K562 (cell line): ENCODE results near the gene TRIP6. TPM values are rescaled to one million over a fixed set of nuclear protein-coding genes. Genes with fewer than 3 reads are reported as not detected.

ENCODE experiments used
- ATF7 ChIP-seq: fragments of 450-650 bp; IDR thresholded peaks from 2 replicates; pipeline ENCODE4 v1.7.1; 2014; ENCODE audit warnings: mild to moderate bottlenecking, moderate library complexity
- CCNT2 ChIP-seq: IDR thresholded peaks from 2 replicates; pipeline ENCODE4 v1.6.1; 2011; ENCODE audit warnings: borderline replicate concordance, low read depth, mild to moderate bottlenecking, moderate library complexity, mixed read lengths, low read length; ENCODE audit not compliant: insufficient read length; ENCODE audit errors: extremely low read depth
- CREB1 ChIP-seq, 2 experiments: sonication (generic) in 1 of 2; formaldehyde crosslinking in 1 of 2; IDR thresholded peaks; 2 replicates each; pipeline versions ENCODE4 v1.6.1 to v1.8.0; 2012 to 2022; ENCODE audit warnings: inconsistent platforms in 1 of 2, mild to moderate bottlenecking in 1 of 2, missing genetic modification reagents in 1 of 2, moderate library complexity in 1 of 2
- CTCF ChIP-seq, 3 experiments: IDR thresholded peaks in 2 of 3; conservative IDR thresholded peaks in 1 of 3; 2 replicates each; pipeline ENCODE4 v1.5.1; 2011 to 2012; ENCODE audit warnings: low read length in 3 of 3, mild to moderate bottlenecking in 3 of 3, control low read depth in 2 of 3, improper control_type of control experiment in 1 of 3, inconsistent platforms in 1 of 3, low read depth in 1 of 3, mixed read lengths in 1 of 3, moderate library complexity in 1 of 3; ENCODE audit not compliant: insufficient read depth in 2 of 3
- HES1 ChIP-seq: fragments of 450-650 bp; IDR thresholded peaks from 2 replicates; pipeline ENCODE4 v1.6.1; 2016; ENCODE audit warnings: low read depth, mild to moderate bottlenecking, moderate library complexity
- HNRNPL ChIP-seq: fragments of 200-400 bp; formaldehyde crosslinking; IDR thresholded peaks from 2 replicates; pipeline ENCODE4 v1.6.1; 2017; ENCODE audit warnings: low read depth, mild to moderate bottlenecking, low read length
- LCOR ChIP-seq: sonication (generic); formaldehyde crosslinking; IDR thresholded peaks from 2 replicates; pipeline ENCODE4 v1.8.0; 2022; ENCODE audit warnings: mild to moderate bottlenecking, missing genetic modification reagents
- MAZ ChIP-seq, 2 experiments: fragments of 450-650 bp in 1 of 2; sonication (generic) in 1 of 2; formaldehyde crosslinking; IDR thresholded peaks in 1 of 2; conservative IDR thresholded peaks in 1 of 2; 2 replicates each; pipeline versions ENCODE4 v1.4.0 to v1.5.0; 2020; ENCODE audit warnings: mild to moderate bottlenecking in 1 of 2, missing genetic modification reagents in 1 of 2
- MCM7 ChIP-seq, 2 experiments: fragments of 450-650 bp; IDR thresholded peaks; 2 replicates each; pipeline ENCODE4 v1.6.1; 2016 to 2018
- RB1 ChIP-seq: fragments of 450-650 bp; IDR thresholded peaks from 2 replicates; pipeline ENCODE4 v1.6.1; 2017; ENCODE audit warnings: low read depth, mild to moderate bottlenecking
- RBM39 ChIP-seq: fragments of 200-400 bp; formaldehyde crosslinking; optimal IDR thresholded peaks from 2 replicates; pipeline ENCODE3; 2018; ENCODE audit warnings: low read depth, low read length
- STAT5A ChIP-seq: IDR thresholded peaks from 2 replicates; pipeline ENCODE4 v1.6.1; 2012; ENCODE audit warnings: low read length, inconsistent platforms, borderline replicate concordance
- XRCC4 ChIP-seq: IDR thresholded peaks from one replicate; pipeline ENCODE4 v1.6.1; 2011; ENCODE audit not compliant: insufficient read depth, insufficient read length; ENCODE audit errors: extremely low read depth
- ZBTB2 ChIP-seq: fragments of 450-650 bp; IDR thresholded peaks from 2 replicates; pipeline ENCODE4 v1.6.1; 2016; ENCODE audit warnings: antibody characterized with exemption
- ZC3H11A ChIP-seq: IDR thresholded peaks from 2 replicates; pipeline ENCODE4 v1.6.1; 2012; ENCODE audit warnings: low read depth, low read length, improper control_type of control experiment
- ZNF197 ChIP-seq: fragments of 200-800 bp; sonication (Bioruptor generic); IDR thresholded peaks from 2 replicates; pipeline ENCODE4 v1.6.1; 2016; ENCODE audit warnings: low read depth, missing genetic modification characterization, missing compliant biosample characterization
- ZNF24 ChIP-seq: fragments of 450-650 bp; IDR thresholded peaks from 2 replicates; pipeline ENCODE4 v1.6.1; 2016
- ZNF253 ChIP-seq: fragments of 250-450 bp; sonication (Bioruptor Pico); conservative IDR thresholded peaks from 2 replicates; pipeline ENCODE4 v1.6.1; 2021; ENCODE audit warnings: mild to moderate bottlenecking
- ZNF592 ChIP-seq: fragments of 450-650 bp; IDR thresholded peaks from 2 replicates; pipeline ENCODE4 v1.6.1; 2017; ENCODE audit warnings: antibody characterized with exemption, mild to moderate bottlenecking
- ZNF668 ChIP-seq: fragments of 250-450 bp; sonication (Bioruptor Pico); IDR thresholded peaks from 2 replicates; pipeline ENCODE4 v1.8.0; 2022; ENCODE audit warnings: mild to moderate bottlenecking, inconsistent platforms
- polyA plus RNA-seq, 8 experiments: library from polyadenylated mRNA; depleted of rRNA in 4 of 8; stranded (reverse) in 5 of 8; unstranded in 3 of 8; fragments of >200 nt; fragmentation: Nextera tagmentation in 2 of 8; fragmentation: Illumina TruSeq in 1 of 8; extraction: Ambion mirVana in 2 of 8; extraction: Trizol in 1 of 8; gene quantifications; 2 replicates each; pipeline versions ENCODE4 v1.2.1 to v1.2.3, GENCODE V29; 2011 to 2014; ENCODE audit warnings: inconsistent platforms in 1 of 8, missing spikeins in 1 of 8
- total RNA-seq, 7 experiments: library from RNA; depleted of rRNA in 6 of 7; stranded (reverse); fragments of >200 nt in 6 of 7; fragmentation: Illumina TruSeq in 2 of 7; extraction: Trizol in 2 of 7; gene quantifications; 2 replicates each; pipeline versions ENCODE4 v1.2.1 to v1.2.3, GENCODE V29; 2011 to 2021; ENCODE audit warnings: low replicate concordance in 1 of 7

Gene TRIP6
- total and polyA plus RNA-seq, 9 of the 15 experiments (the other 6 are each of a cell fraction or from before 2014, with no cell fraction given), result 5.9 to 141 (median 54.0) TPM

GRCh38 chr7:100837099-100837836 lies 29.9 kb upstream of the TRIP6 start (continued):
- peak; percentile 46; the same call in 1 of the 2 replicates for TF ChIP-seq ZNF668
- TF ChIP-seq MCM7 (IDR thresholded peaks at IDR 0.05), result no peak
- TF ChIP-seq RBM39, result no peak
- TF ChIP-seq MAZ (CRISPR knock-in tag; conservative IDR thresholded peaks at IDR 0.05 in 1 of 2, IDR thresholded peaks at IDR 0.05 in 1 of 2), result peak; percentile 62 to 84; a peak in 3 of 4 replicates
- no peak for TF ChIP-seq CTCF (IDR thresholded peaks at IDR 0.05 in 2 of 3, conservative IDR thresholded peaks at IDR 0.05 in 1 of 3; ENCODE audit: insufficient read depth in 2 of 3, low read depth in 1 of 3, low read length in 3 of 3)
- TF ChIP-seq ZNF253 (CRISPR knock-in tag), result no peak
- TF ChIP-seq CREB1 (IDR thresholded peaks at IDR 0.05), result no peak
- TF ChIP-seq CREB1 (CRISPR knock-in tag; IDR thresholded peaks at IDR 0.05), result 0 out of 2 replicates have a peak, but pooled peaks have one; percentile 28
- 0 out of 2 replicates have a peak, but pooled peaks have one; percentile 47 for TF ChIP-seq ZNF24
- TF ChIP-seq ATF7, result peak; percentile 81
- TF ChIP-seq LCOR (CRISPR knock-in tag), result peak; percentile 78
- no peak for TF ChIP-seq HNRNPL
- TF ChIP-seq ZNF197 (CRISPR knock-in tag), result peak; percentile 75; the same call in 1 of the 2 replicates
- no peak; the same call in 1 of the 2 replicates for TF ChIP-seq STAT5A
- peak; percentile 91 for TF ChIP-seq ZBTB2
- TF ChIP-seq CCNT2, result no peak
- TF ChIP-seq RB1, result peak; percentile 47
- TF ChIP-seq ZNF592, result peak; percentile 87
- no peak for TF ChIP-seq XRCC4
- TF ChIP-seq ZC3H11A, result no peak
- TF ChIP-seq HES1, result peak; percentile 68; the same call in 1 of the 2 replicates
